Right lobe of liver (tissue), 6 donors: ENCODE data around the gene TMEM80. TPM values are rescaled to one million over a fixed set of nuclear protein-coding genes. Genes with fewer than 3 reads are reported as not detected.
A peak's percentile ranks its signal among the peaks of the same experiment; 100 is the strongest.

Experiments used
- ATAC-seq, 4 donors: fragments of 200-7000 bp; cut with Tn5 transposase; one replicate each; pipeline ENCODE4 v1.9.1; 2020; ENCODE audit warnings: mild to moderate bottlenecking in 4 of 4, moderate library complexity in 4 of 4
- DNase-seq, 3 donors: peaks; one replicate each; pipeline ENCODE4 v3.0.0-alpha.2; 2020
- H3K27ac ChIP-seq, 3 donors: fragments of 200-600 bp; one replicate each; pipeline ENCODE4 v1.8.0; 2022
- H3K27me3 ChIP-seq, 2 donors: fragments of 200-600 bp; one replicate each; pipeline ENCODE4 v1.8.0; 2022
- H3K36me3 ChIP-seq, 4 donors: fragments of 200-600 bp; sonication (generic) in 1 of 4; one replicate each; pipeline versions ENCODE4 v1.5.1 to v1.8.0; 2017 to 2022; ENCODE audit warnings: control low read depth in 1 of 4
- H3K4me1 ChIP-seq, 4 donors: fragments of 200-600 bp; sonication (generic) in 1 of 4; one replicate each; pipeline versions ENCODE4 v1.5.1 to v1.8.0; 2017 to 2022; ENCODE audit warnings: control low read depth in 1 of 4
- H3K4me3 ChIP-seq, 3 donors: fragments of 200-600 bp; one replicate each; pipeline ENCODE4 v1.8.0; 2022
- H3K9me3 ChIP-seq, 4 donors: fragments of 200-600 bp; sonication (generic) in 1 of 4; one replicate each; pipeline versions ENCODE4 v1.5.1 to v1.8.0; 2017 to 2022; ENCODE audit warnings: control low read depth in 1 of 4
- POLR2A ChIP-seq: fragments of 450-650 bp; IDR thresholded peaks from one replicate; pipeline ENCODE4 v1.6.1; 2017; ENCODE audit warnings: antibody characterized with exemption, mild to moderate bottlenecking
- WGBS: methylation state at CpG from one replicate; pipeline ENCODE4 v1.1.6; 2018; ENCODE audit warnings: low coverage, low lambda C conversion rate; ENCODE audit not compliant: insufficient coverage; ENCODE audit errors: missing lambda C conversion rate; 5-methylcytosine and 5-hydroxymethylcytosine counted together
- intact Hi-C, 2 donors: fragments of 100-400 bp; cut with DNase I; formaldehyde crosslinking; loops; one replicate each; pipeline versions ENCODE4 v1.11.2 to v1.14.1; 2022
- total RNA-seq, 6 experiments: library from RNA; depleted of rRNA in 2 of 6; stranded (reverse); fragments of >200 nt in 2 of 6; fragmentation: NEBNext Ultra II Directional in 3 of 6; extraction: Animal tissue kit (Norgen Biotek cat#: 25700) in 3 of 6; gene quantifications; one replicate each; pipeline versions ENCODE4 v1.1.0 to v1.2.4, GENCODE V29; 2016 to 2023
- TF ChIP-seq, protein P1 (sequence below), 4 donors: fragments of 200-600 bp in 3 of 4; fragments of 450-650 bp in 1 of 4; IDR thresholded peaks; one replicate each; pipeline versions ENCODE4 v1.5.1 to v1.8.0; 2016 to 2022; ENCODE audit warnings: antibody characterized with exemption in 4 of 4, mild to moderate bottlenecking in 2 of 4
- donor health status: DM: no; HTN: yes; CAD: no.
- donor health status: DM: no; HTN: no; CAD: no.
- donor health status: DM: no; HTN: no; CAD: no.
- donor health status: DM: no; HTN: yes; CAD: no.
- donor health status: DM: no; HTN: yes; CAD: no.

TMEM80 gene
- total RNA-seq, 6 experiments from 2014 or later = 6.9 to 15.5 (median 10.5) TPM

DNA sequence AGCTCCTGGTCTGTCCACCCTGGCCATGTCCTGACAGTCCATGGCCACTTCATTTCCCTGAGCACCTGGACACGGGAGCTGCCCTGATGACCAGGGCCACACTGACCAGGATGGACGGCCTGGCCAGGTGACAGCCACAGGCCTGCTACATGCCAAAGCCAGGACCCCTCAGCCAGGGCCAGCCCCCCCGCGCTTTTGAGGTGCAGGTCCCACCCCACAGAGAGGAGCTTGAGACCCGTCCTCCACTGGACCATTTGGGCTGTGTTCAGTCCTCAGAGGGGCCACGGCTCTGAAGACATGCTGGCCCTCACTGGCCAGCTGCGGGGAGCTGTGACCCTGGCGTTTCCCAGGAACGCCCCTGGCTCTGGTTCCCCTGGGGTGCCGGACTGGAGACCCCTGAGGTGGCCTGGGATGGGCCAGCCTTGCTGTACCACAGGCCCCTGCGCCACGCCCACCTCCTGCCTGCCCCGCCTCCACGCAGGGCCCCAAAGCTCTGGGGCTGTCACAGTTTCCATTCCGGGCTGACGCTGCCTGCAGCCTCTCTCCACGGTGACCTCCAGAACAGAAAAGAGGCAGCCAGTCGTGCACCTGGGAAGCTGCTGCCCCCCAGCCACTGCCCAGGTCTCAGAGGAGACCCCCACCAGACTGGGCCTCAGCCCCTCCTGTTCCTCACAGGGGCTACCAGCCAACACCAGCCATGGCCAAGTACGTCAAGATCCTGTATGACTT, 28.6 kb downstream of the TMEM80 start:
- no peaks in the 10 kb centered on the region for H3K9me3 ChIP-seq
- intact Hi-C loops = loop anchor here (10.0 kb wide), 1 partner anchor 59 kb away; no protein-coding TSS in a partner anchor
- no peak overlapping the region for H3K27ac ChIP-seq
- no peak for ATAC-seq
- WGBS = 40% methylated on average over 2 of the region's 19 CpGs
- H3K36me3 ChIP-seq = peaks cover 0 to 50% (median 6%) of the 10 kb centered on the region in 4 donors
- DNase-seq = peak in 1 of 3 donors; percentile 53
- H3K4me1 ChIP-seq = peaks cover 0 to under 1% (median 0%) of the 10 kb centered on the region in 4 donors
- H3K4me3 ChIP-seq = no peak overlapping the region
- TF ChIP-seq POLR2A = no peak
- TF ChIP-seq, protein P1, sequence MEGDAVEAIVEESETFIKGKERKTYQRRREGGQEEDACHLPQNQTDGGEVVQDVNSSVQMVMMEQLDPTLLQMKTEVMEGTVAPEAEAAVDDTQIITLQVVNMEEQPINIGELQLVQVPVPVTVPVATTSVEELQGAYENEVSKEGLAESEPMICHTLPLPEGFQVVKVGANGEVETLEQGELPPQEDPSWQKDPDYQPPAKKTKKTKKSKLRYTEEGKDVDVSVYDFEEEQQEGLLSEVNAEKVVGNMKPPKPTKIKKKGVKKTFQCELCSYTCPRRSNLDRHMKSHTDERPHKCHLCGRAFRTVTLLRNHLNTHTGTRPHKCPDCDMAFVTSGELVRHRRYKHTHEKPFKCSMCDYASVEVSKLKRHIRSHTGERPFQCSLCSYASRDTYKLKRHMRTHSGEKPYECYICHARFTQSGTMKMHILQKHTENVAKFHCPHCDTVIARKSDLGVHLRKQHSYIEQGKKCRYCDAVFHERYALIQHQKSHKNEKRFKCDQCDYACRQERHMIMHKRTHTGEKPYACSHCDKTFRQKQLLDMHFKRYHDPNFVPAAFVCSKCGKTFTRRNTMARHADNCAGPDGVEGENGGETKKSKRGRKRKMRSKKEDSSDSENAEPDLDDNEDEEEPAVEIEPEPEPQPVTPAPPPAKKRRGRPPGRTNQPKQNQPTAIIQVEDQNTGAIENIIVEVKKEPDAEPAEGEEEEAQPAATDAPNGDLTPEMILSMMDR (IDR thresholded peaks at IDR 0.05) = no peak
- H3K27me3 ChIP-seq = no peaks in the 10 kb centered on the region

DNA sequence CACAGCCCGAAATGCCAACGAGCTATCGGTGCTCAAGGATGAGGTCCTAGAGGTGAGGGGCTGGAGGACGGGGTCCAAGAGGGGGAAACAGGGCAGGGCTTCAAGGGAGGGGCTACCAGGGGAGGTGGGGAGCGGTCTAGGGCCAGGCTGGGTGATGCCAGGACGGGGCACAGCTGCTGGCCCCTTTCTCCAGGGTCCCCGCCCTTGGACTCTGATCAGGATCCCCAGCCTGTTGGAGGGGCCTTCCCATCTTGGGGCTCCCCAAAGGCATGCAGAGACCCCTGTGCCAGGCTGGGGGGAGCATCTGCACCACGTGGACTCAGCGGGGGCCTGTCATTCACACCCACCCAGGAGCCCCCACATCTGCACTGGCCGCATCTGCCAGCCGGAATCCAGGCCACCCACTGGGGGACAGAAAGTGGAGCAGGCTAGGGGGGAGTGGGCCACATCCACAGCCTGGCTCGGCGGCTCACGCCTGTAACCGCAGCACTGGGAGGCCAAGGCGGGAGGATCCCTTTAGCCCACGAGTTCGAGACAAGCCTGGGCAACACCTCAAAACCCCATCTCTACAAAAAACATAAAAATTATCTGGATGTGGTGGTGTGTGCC, 29.3 kb downstream of the TMEM80 start:
- intact Hi-C loops = loop anchor here (10.0 kb wide), 1 partner anchor 60 kb away; no protein-coding TSS in a partner anchor
- 40% methylated on average over 1 of the region's 18 CpGs for WGBS
- peak in 1 of 3 donors; percentile 54 for DNase-seq
- ATAC-seq = no peak
- Histone ChIP-seq H3K36me3 (peaks cover 0 to 47% (median 6%) of the 10 kb centered on the region in 4 donors), H3K4me3 (no peak overlapping the region), H3K27ac (no peak overlapping the region), H3K4me1 (peaks cover 0 to 7% (median 0%) of the 10 kb centered on the region in 4 donors), H3K27me3 (no peaks in the 10 kb centered on the region), H3K9me3 (no peaks in the 10 kb centered on the region)
- TF ChIP-seq, protein P1 (IDR thresholded peaks at IDR 0.05) = no peak
- no peak for TF ChIP-seq POLR2A

DNA sequence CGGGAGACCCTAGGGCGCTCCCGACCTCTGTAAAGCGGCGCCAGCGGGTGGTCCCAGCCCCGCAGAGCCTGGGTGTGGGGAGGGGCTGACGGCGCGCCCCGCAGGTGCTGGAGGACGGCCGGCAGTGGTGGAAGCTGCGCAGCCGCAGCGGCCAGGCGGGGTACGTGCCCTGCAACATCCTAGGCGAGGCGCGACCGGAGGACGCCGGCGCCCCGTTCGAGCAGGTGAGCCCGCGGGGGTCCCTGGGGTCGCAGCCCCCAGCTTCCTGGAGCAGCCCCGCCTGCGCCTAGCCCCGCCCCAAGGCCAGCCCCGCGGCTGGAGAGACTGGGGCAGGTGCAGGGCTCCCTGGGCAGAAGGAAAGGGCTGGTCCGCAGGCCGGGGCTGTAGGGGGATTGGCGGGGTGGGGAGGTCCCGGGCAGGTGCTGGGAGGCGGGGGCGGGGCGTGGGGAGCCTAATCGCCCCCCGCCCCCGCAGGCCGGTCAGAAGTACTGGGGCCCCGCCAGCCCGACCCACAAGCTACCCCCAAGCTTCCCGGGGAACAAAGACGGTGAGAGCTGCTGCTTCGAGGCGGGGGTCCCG, 30.1 kb downstream of the TMEM80 start:
- H3K27me3 ChIP-seq = no peaks in the 10 kb centered on the region
- WGBS = 32% methylated on average over 5 of the region's 53 CpGs
- H3K4me1 ChIP-seq = peaks cover 0 to 7% (median 0%) of the 10 kb centered on the region in 4 donors
- H3K9me3 ChIP-seq = no peaks in the 10 kb centered on the region
- DNase-seq (peak in 1 of 3 donors; percentile 57), ATAC-seq (no peak)
- H3K4me3 ChIP-seq = no peak overlapping the region
- TF ChIP-seq POLR2A = no peak
- TF ChIP-seq, protein P1 (IDR thresholded peaks at IDR 0.05) = no peak
- no peak overlapping the region for H3K27ac ChIP-seq
- peaks cover 0 to 39% (median 5%) of the 10 kb centered on the region in 4 donors for H3K36me3 ChIP-seq
- intact Hi-C loops = loop anchor here (10.0 kb wide), 1 partner anchor 61 kb away; no protein-coding TSS in a partner anchor

DNA sequence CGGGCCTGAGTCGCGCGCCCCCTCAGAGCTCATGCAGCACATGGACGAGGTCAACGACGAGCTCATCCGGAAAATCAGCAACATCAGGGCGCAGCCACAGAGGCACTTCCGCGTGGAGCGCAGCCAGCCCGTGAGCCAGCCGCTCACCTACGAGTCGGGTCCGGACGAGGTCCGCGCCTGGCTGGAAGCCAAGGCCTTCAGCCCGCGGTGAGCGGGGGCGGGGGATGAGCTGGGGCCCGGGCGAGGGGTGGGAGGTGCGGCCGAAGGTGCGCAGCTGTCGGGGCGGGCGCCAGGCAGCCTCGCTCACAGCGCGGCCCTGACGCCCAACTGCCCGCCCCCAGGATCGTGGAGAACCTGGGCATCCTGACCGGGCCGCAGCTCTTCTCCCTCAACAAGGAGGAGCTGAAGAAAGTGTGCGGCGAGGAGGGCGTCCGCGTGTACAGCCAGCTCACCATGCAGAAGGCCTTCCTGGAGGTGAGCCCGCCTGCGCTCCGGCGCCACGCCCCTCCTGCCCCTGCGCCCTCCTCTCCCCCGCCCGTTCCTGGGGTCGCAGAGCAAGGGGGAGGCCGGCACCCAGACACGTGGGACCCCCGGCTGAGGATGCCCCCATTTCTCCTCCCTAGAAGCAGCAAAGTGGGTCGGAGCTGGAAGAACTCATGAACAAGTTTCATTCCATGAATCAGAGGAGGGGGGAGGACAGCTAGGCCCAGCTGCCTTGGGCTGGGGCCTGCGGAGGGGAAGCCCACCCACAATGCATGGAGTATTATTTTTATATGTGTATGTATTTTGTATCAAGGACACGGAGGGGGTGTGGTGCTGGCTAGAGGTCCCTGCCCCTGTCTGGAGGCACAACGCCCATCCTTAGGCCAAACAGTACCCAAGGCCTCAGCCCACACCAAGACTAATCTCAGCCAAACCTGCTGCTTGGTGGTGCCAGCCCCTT, 30.9 kb downstream of the TMEM80 start:
- intact Hi-C loops = loop anchor here (10.0 kb wide), 1 partner anchor 62 kb away; no protein-coding TSS in a partner anchor
- Histone ChIP-seq H3K27me3 (no peaks in the 10 kb centered on the region), H3K36me3 (peaks cover 0 to 34% (median 5%) of the 10 kb centered on the region in 4 donors), H3K9me3 (no peaks in the 10 kb centered on the region), H3K4me1 (peaks cover 0 to 7% (median 0%) of the 10 kb centered on the region in 4 donors), H3K27ac (peak overlapping the region in 1 of 3 donors; percentile 8), H3K4me3 (no peak overlapping the region)
- WGBS = 40% methylated on average over 2 of the region's 61 CpGs
- no peak for ATAC-seq
- peak; percentile 57 to 72 (median 63) for DNase-seq
- TF ChIP-seq, protein P1 (IDR thresholded peaks at IDR 0.05) = no peak
- TF ChIP-seq POLR2A = no peak
